Sigmoid colon (tissue), 7 donors: ENCODE measurements around the gene KRT5. TPM values are rescaled to one million over a fixed set of nuclear protein-coding genes. Genes with fewer than 3 reads are reported as not detected.

Experiments
- DNase-seq: peaks from one replicate; pipeline ENCODE4 v3.0.0-alpha.2; 2019
- H3K27ac ChIP-seq, 4 donors: fragments of 200-600 bp; sonication (generic); one replicate each; pipeline ENCODE4 v1.5.1; 2016 to 2019; ENCODE audit warnings: mild to moderate bottlenecking in 1 of 4
- H3K27me3 ChIP-seq, 3 donors: fragments of 200-600 bp; sonication (generic); one replicate each; pipeline ENCODE4 v1.5.1; 2019; ENCODE audit warnings: mild to moderate bottlenecking in 1 of 3
- H3K36me3 ChIP-seq, 4 donors: fragments of 200-600 bp; sonication (generic); one replicate each; pipeline ENCODE4 v1.5.1; 2016 to 2019
- H3K4me1 ChIP-seq, 4 donors: fragments of 200-600 bp; sonication (generic); one replicate each; pipeline ENCODE4 v1.5.1; 2017 to 2019
- H3K4me3 ChIP-seq, 4 donors: fragments of 200-600 bp; sonication (generic); one replicate each; pipeline ENCODE4 v1.5.1; 2017 to 2019; ENCODE audit warnings: mild to moderate bottlenecking in 2 of 4, moderate library complexity in 1 of 4
- H3K9me3 ChIP-seq, 4 donors: fragments of 200-600 bp in 3 of 4; sonication (generic) in 3 of 4; one replicate each; pipeline versions ENCODE4 v1.5.1 to v1.6.1; 2013 to 2019
- CTCF ChIP-seq, 4 experiments: fragments of 450-650 bp in 3 of 4; fragments of 200-600 bp in 1 of 4; IDR thresholded peaks; one replicate each; pipeline ENCODE4 v1.5.1; 2016 to 2019; ENCODE audit warnings: antibody characterized with exemption in 4 of 4, mild to moderate bottlenecking in 3 of 4, moderate library complexity in 2 of 4
- EP300 ChIP-seq, 4 donors: sonication (generic); formaldehyde crosslinking; IDR thresholded peaks; one replicate each; pipeline ENCODE4 v1.6.1; 2017; ENCODE audit warnings: antibody characterized with exemption in 4 of 4
- POLR2A ChIP-seq, 2 donors: fragments of 450-650 bp; IDR thresholded peaks; one replicate each; pipeline ENCODE4 v1.6.1; 2016; ENCODE audit warnings: antibody characterized with exemption in 2 of 2, mild to moderate bottlenecking in 2 of 2, moderate library complexity in 2 of 2
- POLR2AphosphoS5 ChIP-seq, 4 donors: sonication (generic); formaldehyde crosslinking; IDR thresholded peaks; one replicate each; pipeline ENCODE4 v1.6.1; 2017; ENCODE audit warnings: antibody characterized with exemption in 4 of 4
- WGBS, 2 donors: extraction: QIAGEN DNeasy Blood & Tissue Kit; methylation state at CpG; one replicate each; pipeline ENCODE4 v1.1.7; 2013; 5-methylcytosine and 5-hydroxymethylcytosine counted together
- intact Hi-C: fragments of 100-400 bp; cut with DNase I; formaldehyde crosslinking; loops from one replicate; pipeline ENCODE4 v1.15.1; 2023
- polyA plus RNA-seq, 3 donors: library from polyadenylated mRNA; stranded (reverse); fragments of 200-250 nt; gene quantifications; one replicate each; pipeline ENCODE4 v1.2.3, GENCODE V29; 2013
- total RNA-seq, 4 donors: library from RNA; depleted of rRNA; stranded (reverse); fragments of >200 nt; gene quantifications; one replicate each; pipeline ENCODE4 v1.1.0, GENCODE V29; 2016
- donor health status: healthy with polysubstance abuse.
- donor health status: Bipolar disorder and iron deficiency.
- donor health status: healthy.

Gene KRT5
- total and polyA plus RNA-seq, 7 donors, result 0.36 to 7.8 (median 1.1) TPM; not detected in 4

- Histone ChIP-seq H3K4me1 (peaks cover 0 to 22% (median 12%) of the 10 kb centered on the region in 4 donors), H3K9me3 (no peaks in the 10 kb centered on the region), H3K4me3 (no peak overlapping the region), H3K36me3 (no peaks in the 10 kb centered on the region), H3K27ac (no peak overlapping the region), H3K27me3 (no peaks in the 10 kb centered on the region)
- DNase-seq, result no peak
- intact Hi-C loops, result no loop called here
- no peak for TF ChIP-seq POLR2AphosphoS5 (IDR thresholded peaks at IDR 0.05)
- no peak for TF ChIP-seq EP300 (IDR thresholded peaks at IDR 0.05)
- no peak for TF ChIP-seq CTCF (IDR thresholded peaks at IDR 0.05)
- no peak for TF ChIP-seq POLR2A (IDR thresholded peaks at IDR 0.05)
- WGBS, 2 donors, result 86% methylated on average over 5 of the region's 5 CpGs
These were observed 20.2 kb downstream of the KRT5 start for GRCh38 chr12:52499806-52500560.

- Histone ChIP-seq H3K36me3 (no peaks in the 10 kb centered on the region), H3K27me3 (no peaks in the 10 kb centered on the region), H3K9me3 (no peaks in the 10 kb centered on the region), H3K4me3 (no peak overlapping the region), H3K4me1 (peaks cover 0 to 33% (median 17%) of the 10 kb centered on the region in 4 donors), H3K27ac (no peak overlapping the region)
- intact Hi-C loops, result no loop called here
- TF ChIP-seq POLR2AphosphoS5 (IDR thresholded peaks at IDR 0.05), result no peak
- no peak for TF ChIP-seq EP300 (IDR thresholded peaks at IDR 0.05)
- TF ChIP-seq CTCF (IDR thresholded peaks at IDR 0.05), result no peak
- no peak for TF ChIP-seq POLR2A (IDR thresholded peaks at IDR 0.05)
- DNase-seq, result no peak
- 80 to 83% methylated on average over 1 of the region's 1 CpG for WGBS, 2 donors
These were observed 21.2 kb downstream of the KRT5 start for GRCh38 chr12:52498946-52499345.

GRCh38 chr12:52497975-52498374 is 22.2 kb downstream of the KRT5 start:
- no peaks in the 10 kb centered on the region for H3K27me3 ChIP-seq
- H3K9me3 ChIP-seq, result no peaks in the 10 kb centered on the region
- DNase-seq, result no peak
- WGBS, 2 donors, result 88% methylated on average over 7 of the region's 7 CpGs
- H3K4me3 ChIP-seq, result no peak overlapping the region
- H3K36me3 ChIP-seq, result no peaks in the 10 kb centered on the region
- peaks cover 0 to 35% (median 17%) of the 10 kb centered on the region in 4 donors for H3K4me1 ChIP-seq
- TF ChIP-seq POLR2A (IDR thresholded peaks at IDR 0.05), result no peak
- TF ChIP-seq EP300 (IDR thresholded peaks at IDR 0.05), result no peak
- TF ChIP-seq POLR2AphosphoS5 (IDR thresholded peaks at IDR 0.05), result no peak
- TF ChIP-seq CTCF (IDR thresholded peaks at IDR 0.05), result no peak
- H3K27ac ChIP-seq, result no peak overlapping the region
- intact Hi-C loops, result no loop called here

GRCh38 chr12:52496590-52497071 is 23.6 kb downstream of the KRT5 start:
- WGBS, 2 donors, result 73 to 88% methylated on average over 4 of the region's 4 CpGs
- TF ChIP-seq POLR2AphosphoS5 (IDR thresholded peaks at IDR 0.05), result no peak
- no peak for TF ChIP-seq CTCF (IDR thresholded peaks at IDR 0.05)
- no peak for TF ChIP-seq POLR2A (IDR thresholded peaks at IDR 0.05)
- no peak for TF ChIP-seq EP300 (IDR thresholded peaks at IDR 0.05)
- H3K36me3 ChIP-seq, result no peaks in the 10 kb centered on the region
- no peaks in the 10 kb centered on the region for H3K9me3 ChIP-seq
- H3K27ac ChIP-seq, result no peak overlapping the region
- H3K4me1 ChIP-seq, result peaks cover 0 to 35% (median 17%) of the 10 kb centered on the region in 4 donors
- no peak for DNase-seq
- intact Hi-C loops, result no loop called here
- no peak overlapping the region for H3K4me3 ChIP-seq
- no peaks in the 10 kb centered on the region for H3K27me3 ChIP-seq
